Measurements from ENCODE around the gene RBBP8NL. TPM values are rescaled to one million over a fixed set of nuclear protein-coding genes. Genes with fewer than 3 reads are reported as not detected.

The RBBP8NL gene
- total RNA-seq, 5 donors from 2014 or later (not counting 1 experiment from before 2014, with no cell fraction given), result not detected

- Histone ChIP-seq H3K4me3 (ENCODE audit: control insufficient read depth in 1 of 2, extremely low read depth in 1 of 2, low read length in 1 of 2) (no peak overlapping the region), H3K36me3 (ENCODE audit: control insufficient read depth in 2 of 2, extremely low read depth in 1 of 2, insufficient read depth in 1 of 2, low read length in 1 of 2) (no peaks in the 10 kb centered on the region), H3K27ac (ENCODE audit: low read length) (no peak overlapping the region), H3K9me3 (no peaks in the 10 kb centered on the region), H3K27me3 (replicated peaks in 1 of 2; ENCODE audit: control insufficient read depth in 2 of 2, extremely low read depth in 1 of 2, insufficient read depth in 2 of 2, low read length in 1 of 2) (peaks cover 6 to 77% of the 10 kb centered on the region in 2 experiments), H3K4me1 (ENCODE audit: control insufficient read depth in 1 of 2, extremely low read depth in 1 of 2, insufficient read depth in 2 of 2, low read length in 2 of 2) (peaks cover 0 to 25% of the 10 kb centered on the region in 2 experiments)
- 79% methylated on average over 20 of the region's 22 CpGs for WGBS (ENCODE audit: insufficient coverage)
- ATAC-seq (replicated peaks in 1 of 4), result no peak
- H3K4me1 Mint-ChIP-seq, result peaks cover 0 to 7% (median 2%) of the 10 kb centered on the region in 3 donors
- ChIA-PET POLR2A (no interaction called here), CTCF (no interaction called here)
- H3K9me3 Mint-ChIP-seq, result no peaks in the 10 kb centered on the region
- H3K4me3 Mint-ChIP-seq, result no peak overlapping the region
- H3K27me3 Mint-ChIP-seq, result peaks cover 16 to 40% of the 10 kb centered on the region in 2 donors
- H3K36me3 Mint-ChIP-seq, result no peaks in the 10 kb centered on the region
- no peak for DNase-seq
- H3K27ac Mint-ChIP-seq, result no peak overlapping the region
These were observed 63.2 kb downstream of the RBBP8NL start for GRCh38 chr20:62363920-62364851.

- POLR2A ChIA-PET, result no interaction called here
- DNase-seq (no peak), ATAC-seq (replicated peaks in 1 of 4) (no peak)
- Histone ChIP-seq H3K27me3 (replicated peaks in 1 of 2; ENCODE audit: control insufficient read depth in 2 of 2, extremely low read depth in 1 of 2, insufficient read depth in 2 of 2, low read length in 1 of 2) (peaks cover 6 to 77% of the 10 kb centered on the region in 2 experiments), H3K4me3 (ENCODE audit: control insufficient read depth in 1 of 2, extremely low read depth in 1 of 2, low read length in 1 of 2) (no peak overlapping the region), H3K27ac (ENCODE audit: low read length) (no peak overlapping the region), H3K4me1 (ENCODE audit: control insufficient read depth in 1 of 2, extremely low read depth in 1 of 2, insufficient read depth in 2 of 2, low read length in 2 of 2) (peaks cover 0 to 20% of the 10 kb centered on the region in 2 experiments), H3K9me3 (no peaks in the 10 kb centered on the region), H3K36me3 (ENCODE audit: control insufficient read depth in 2 of 2, extremely low read depth in 1 of 2, insufficient read depth in 1 of 2, low read length in 1 of 2) (no peaks in the 10 kb centered on the region)
- H3K4me1 Mint-ChIP-seq, result peaks cover 0 to 5% (median under 1%) of the 10 kb centered on the region in 3 donors
- no peaks in the 10 kb centered on the region for H3K36me3 Mint-ChIP-seq
- CTCF ChIA-PET, result no interaction called here
- no peak overlapping the region for H3K4me3 Mint-ChIP-seq
- H3K27me3 Mint-ChIP-seq, result peaks cover 16 to 33% of the 10 kb centered on the region in 2 donors
- no peaks in the 10 kb centered on the region for H3K9me3 Mint-ChIP-seq
- no peak overlapping the region for H3K27ac Mint-ChIP-seq
- 69% methylated on average over 15 of the region's 20 CpGs for WGBS (ENCODE audit: insufficient coverage)
These were observed 64.1 kb downstream of the RBBP8NL start for GRCh38 chr20:62362991-62363919.

GRCh38 chr20:62362590-62362940, 64.8 kb downstream of the RBBP8NL start:
- 57% methylated on average over 7 of the region's 13 CpGs for WGBS (ENCODE audit: insufficient coverage)
- Mint-ChIP-seq H3K4me1 (peaks cover 0 to under 1% (median 0%) of the 10 kb centered on the region in 3 donors), H3K27ac (no peak overlapping the region), H3K9me3 (no peaks in the 10 kb centered on the region), H3K4me3 (no peak overlapping the region), H3K27me3 (peaks cover 16 to 28% of the 10 kb centered on the region in 2 donors), H3K36me3 (no peaks in the 10 kb centered on the region)
- Histone ChIP-seq H3K36me3 (ENCODE audit: control insufficient read depth in 2 of 2, extremely low read depth in 1 of 2, insufficient read depth in 1 of 2, low read length in 1 of 2) (no peaks in the 10 kb centered on the region), H3K27me3 (replicated peaks in 1 of 2; ENCODE audit: control insufficient read depth in 2 of 2, extremely low read depth in 1 of 2, insufficient read depth in 2 of 2, low read length in 1 of 2) (peaks cover 6 to 77% of the 10 kb centered on the region in 2 experiments), H3K4me3 (ENCODE audit: control insufficient read depth in 1 of 2, extremely low read depth in 1 of 2, low read length in 1 of 2) (no peak overlapping the region), H3K4me1 (ENCODE audit: control insufficient read depth in 1 of 2, extremely low read depth in 1 of 2, insufficient read depth in 2 of 2, low read length in 2 of 2) (peaks cover 0 to 13% of the 10 kb centered on the region in 2 experiments), H3K27ac (ENCODE audit: low read length) (no peak overlapping the region), H3K9me3 (no peaks in the 10 kb centered on the region)
- ATAC-seq (replicated peaks in 1 of 4), result no peak
- no peak for DNase-seq
- ChIA-PET POLR2A (no interaction called here), CTCF (no interaction called here)

GRCh38 chr20:62361799-62362589, 65.3 kb downstream of the RBBP8NL start:
- H3K36me3 ChIP-seq (ENCODE audit: control insufficient read depth in 2 of 2, extremely low read depth in 1 of 2, insufficient read depth in 1 of 2, low read length in 1 of 2), result no peaks in the 10 kb centered on the region
- 89% methylated on average over 33 of the region's 34 CpGs for WGBS (ENCODE audit: insufficient coverage)
- no peak overlapping the region for H3K4me3 Mint-ChIP-seq
- no peak for DNase-seq
- ChIA-PET POLR2A (no interaction called here), CTCF (no interaction called here)
- H3K36me3 Mint-ChIP-seq, result no peaks in the 10 kb centered on the region
- no peaks in the 10 kb centered on the region for H3K9me3 ChIP-seq
- peaks cover 6 to 80% of the 10 kb centered on the region in 2 experiments for H3K27me3 ChIP-seq (replicated peaks in 1 of 2; ENCODE audit: control insufficient read depth in 2 of 2, extremely low read depth in 1 of 2, insufficient read depth in 2 of 2, low read length in 1 of 2)
- H3K27ac ChIP-seq (ENCODE audit: low read length), result no peak overlapping the region
- H3K27ac Mint-ChIP-seq, result no peak overlapping the region
- no peak for ATAC-seq (replicated peaks in 1 of 4)
- H3K9me3 Mint-ChIP-seq, result no peaks in the 10 kb centered on the region
- no peaks in the 10 kb centered on the region for H3K4me1 Mint-ChIP-seq
- H3K4me1 ChIP-seq (ENCODE audit: control insufficient read depth in 1 of 2, extremely low read depth in 1 of 2, insufficient read depth in 2 of 2, low read length in 2 of 2), result peaks cover 0 to 11% of the 10 kb centered on the region in 2 experiments
- peaks cover 16 to 27% of the 10 kb centered on the region in 2 donors for H3K27me3 Mint-ChIP-seq
- no peak overlapping the region for H3K4me3 ChIP-seq (ENCODE audit: control insufficient read depth in 1 of 2, extremely low read depth in 1 of 2, low read length in 1 of 2)

- no peaks in the 10 kb centered on the region for H3K4me1 Mint-ChIP-seq
- H3K36me3 Mint-ChIP-seq, result no peaks in the 10 kb centered on the region
- Histone ChIP-seq H3K4me3 (ENCODE audit: control insufficient read depth in 1 of 2, extremely low read depth in 1 of 2, low read length in 1 of 2) (no peak overlapping the region), H3K36me3 (ENCODE audit: control insufficient read depth in 2 of 2, extremely low read depth in 1 of 2, insufficient read depth in 1 of 2, low read length in 1 of 2) (no peaks in the 10 kb centered on the region), H3K4me1 (ENCODE audit: control insufficient read depth in 1 of 2, extremely low read depth in 1 of 2, insufficient read depth in 2 of 2, low read length in 2 of 2) (peaks cover 0 to 4% of the 10 kb centered on the region in 2 experiments), H3K27me3 (replicated peaks in 1 of 2; ENCODE audit: control insufficient read depth in 2 of 2, extremely low read depth in 1 of 2, insufficient read depth in 2 of 2, low read length in 1 of 2) (peaks cover 6 to 82% of the 10 kb centered on the region in 2 experiments), H3K9me3 (no peaks in the 10 kb centered on the region), H3K27ac (ENCODE audit: low read length) (no peak overlapping the region)
- no peaks in the 10 kb centered on the region for H3K9me3 Mint-ChIP-seq
- CTCF ChIA-PET, result no interaction called here
- DNase-seq (no peak), ATAC-seq (replicated peaks in 1 of 4) (no peak)
- H3K4me3 Mint-ChIP-seq, result no peak overlapping the region
- 80% methylated on average over 23 of the region's 25 CpGs for WGBS (ENCODE audit: insufficient coverage)
- peaks cover 16 to 28% of the 10 kb centered on the region in 2 donors for H3K27me3 Mint-ChIP-seq
- no peak overlapping the region for H3K27ac Mint-ChIP-seq
- POLR2A ChIA-PET, result no interaction called here
These were observed 66.2 kb downstream of the RBBP8NL start for GRCh38 chr20:62360854-62361798.

All from T-cell (primary cell).